Stomach (tissue), 9 donors: ENCODE measurements around the gene EMCN. TPM values are rescaled to one million over a fixed set of nuclear protein-coding genes. Genes with fewer than 3 reads are reported as not detected.
A peak's percentile ranks its signal among the peaks of the same experiment; 100 is the strongest.

ENCODE experiments used
- DNase-seq, 2 donors: peaks; one replicate each; pipeline versions ENCODE4 v3.0.0 to v3.0.0-alpha.2; 2013 to 2019
- H3K27ac ChIP-seq, 5 donors: fragments of 200-600 bp in 4 of 5; sonication (generic) in 4 of 5; one replicate each; pipeline ENCODE4 v1.5.1; 2013 to 2019; ENCODE audit warnings: mild to moderate bottlenecking in 1 of 5, moderate library complexity in 1 of 5
- H3K27me3 ChIP-seq, 3 donors: fragments of 200-600 bp; sonication (generic); one replicate each; pipeline ENCODE4 v1.5.1; 2017 to 2019; ENCODE audit warnings: mixed run types in 1 of 3
- H3K36me3 ChIP-seq, 4 donors: fragments of 200-600 bp; sonication (generic); 1 replicate in 3 of 4; 2 replicates in 1 of 4; pipeline ENCODE4 v1.5.1; 2016 to 2019
- H3K4me1 ChIP-seq, 4 donors: fragments of 200-600 bp; sonication (generic); one replicate each; pipeline ENCODE4 v1.5.1; 2016 to 2019
- H3K4me3 ChIP-seq, 4 donors: fragments of 200-600 bp; sonication (generic) in 3 of 4; one replicate each; pipeline ENCODE4 v1.5.1; 2016 to 2019; ENCODE audit warnings: mild to moderate bottlenecking in 1 of 4
- H3K9me3 ChIP-seq, 4 donors: fragments of 200-600 bp; sonication (generic); one replicate each; pipeline ENCODE4 v1.5.1; 2016 to 2019
- CTCF ChIP-seq, 7 experiments: fragments of 450-650 bp in 4 of 7; fragments of 200-600 bp in 3 of 7; sonication (generic) in 3 of 7; IDR thresholded peaks; one replicate each; pipeline ENCODE4 v1.5.1; 2016 to 2019; ENCODE audit warnings: antibody characterized with exemption in 7 of 7, control low read depth in 2 of 7, mild to moderate bottlenecking in 1 of 7
- EP300 ChIP-seq: sonication (generic); formaldehyde crosslinking; IDR thresholded peaks from one replicate; pipeline ENCODE4 v1.6.1; 2017; ENCODE audit warnings: antibody characterized with exemption
- POLR2A ChIP-seq, 4 donors: fragments of 450-650 bp; IDR thresholded peaks; one replicate each; pipeline ENCODE4 v1.6.1; 2016; ENCODE audit warnings: antibody characterized with exemption in 4 of 4, control low read depth in 2 of 4, mild to moderate bottlenecking in 1 of 4, moderate library complexity in 1 of 4
- POLR2AphosphoS5 ChIP-seq, 3 donors: sonication (generic); formaldehyde crosslinking; IDR thresholded peaks; one replicate each; pipeline ENCODE4 v1.6.1; 2016; ENCODE audit warnings: antibody characterized with exemption in 3 of 3
- WGBS, 5 donors: extraction: QIAGEN DNeasy Blood & Tissue Kit in 3 of 5; methylation state at CpG; one replicate each; pipeline versions ENCODE4 v1.1.5 to v1.1.7; 2013 to 2018; 5-methylcytosine and 5-hydroxymethylcytosine counted together
- intact Hi-C: fragments of 100-400 bp; cut with DNase I; formaldehyde crosslinking; loops from one replicate; pipeline ENCODE4 v1.15.1; 2023; ENCODE audit warnings: low total_unique reads
- polyA plus RNA-seq, 3 donors: library from polyadenylated mRNA; stranded (reverse); fragments of 200-250 nt; gene quantifications; one replicate each; pipeline ENCODE4 v1.2.3, GENCODE V29; 2013
- total RNA-seq, 5 donors: library from RNA; depleted of rRNA; stranded (reverse); fragments of >200 nt; gene quantifications; one replicate each; pipeline versions ENCODE4 v1.1.0 to v1.2.3, GENCODE V29; 2014 to 2016
- donor health status: healthy with polysubstance abuse.
- donor health status: Bipolar disorder and iron deficiency.
- donor health status: healthy.

EMCN gene
- total and polyA plus RNA-seq, 8 donors, result 0.29 to 16.2 (median 3.2) TPM; not detected in 2

- TF ChIP-seq CTCF (IDR thresholded peaks at IDR 0.05), result no peak
- no peak for TF ChIP-seq EP300
- no peak for TF ChIP-seq POLR2A (IDR thresholded peaks at IDR 0.05)
- TF ChIP-seq POLR2AphosphoS5 (IDR thresholded peaks at IDR 0.05), result no peak
- Histone ChIP-seq H3K27me3 (no peaks in the 10 kb centered on the region), H3K27ac (no peak overlapping the region), H3K9me3 (no peaks in the 10 kb centered on the region), H3K4me3 (no peak overlapping the region), H3K36me3 (no peaks in the 10 kb centered on the region), H3K4me1 (no peaks in the 10 kb centered on the region)
- intact Hi-C loops, result no loop called here
- DNase-seq, result peak in 1 of 2 donors; percentile 7
- 36 to 80% (median 65%) methylated on average over 1 of the region's 1 CpG for WGBS, 5 donors
Measured at GRCh38 chr4:100367451-100367850, 150.4 kb downstream of the EMCN start.

- H3K27me3 ChIP-seq, result no peaks in the 10 kb centered on the region
- no peaks in the 10 kb centered on the region for H3K4me1 ChIP-seq
- no peaks in the 10 kb centered on the region for H3K9me3 ChIP-seq
- H3K4me3 ChIP-seq, result no peak overlapping the region
- WGBS, 5 donors, result 19 to 43% (median 32%) methylated on average over 2 of the region's 2 CpGs
- H3K36me3 ChIP-seq, result no peaks in the 10 kb centered on the region
- intact Hi-C loops, result no loop called here
- TF ChIP-seq POLR2A (IDR thresholded peaks at IDR 0.05), result no peak
- no peak for TF ChIP-seq CTCF (IDR thresholded peaks at IDR 0.05)
- no peak for TF ChIP-seq EP300
- TF ChIP-seq POLR2AphosphoS5 (IDR thresholded peaks at IDR 0.05), result no peak
- DNase-seq, result no peak
- no peak overlapping the region for H3K27ac ChIP-seq
Measured at GRCh38 chr4:100366213-100366612, 151.6 kb downstream of the EMCN start.

- peaks cover 0 to 8% (median 0%) of the 10 kb centered on the region in 4 donors for H3K9me3 ChIP-seq
- H3K27me3 ChIP-seq, result no peaks in the 10 kb centered on the region
- TF ChIP-seq EP300, result no peak
- no peak for TF ChIP-seq POLR2AphosphoS5 (IDR thresholded peaks at IDR 0.05)
- TF ChIP-seq POLR2A (IDR thresholded peaks at IDR 0.05), result no peak
- no peak for TF ChIP-seq CTCF (IDR thresholded peaks at IDR 0.05)
- no peaks in the 10 kb centered on the region for H3K4me1 ChIP-seq
- no peak overlapping the region for H3K27ac ChIP-seq
- intact Hi-C loops, result no loop called here
- 42 to 65% (median 62%) methylated on average over 1 of the region's 1 CpG for WGBS, 5 donors
- H3K4me3 ChIP-seq, result no peak overlapping the region
- no peaks in the 10 kb centered on the region for H3K36me3 ChIP-seq
- DNase-seq, result no peak
Measured at GRCh38 chr4:100362366-100362765, 155.5 kb downstream of the EMCN start.

GRCh38 chr4:100361336-100361735 is 156.5 kb downstream of the EMCN start:
- Histone ChIP-seq H3K36me3 (no peaks in the 10 kb centered on the region), H3K27ac (no peak overlapping the region), H3K4me1 (no peaks in the 10 kb centered on the region), H3K4me3 (no peak overlapping the region), H3K27me3 (no peaks in the 10 kb centered on the region), H3K9me3 (peaks cover 0 to 13% (median 0%) of the 10 kb centered on the region in 4 donors)
- intact Hi-C loops, result no loop called here
- TF ChIP-seq EP300, result no peak
- TF ChIP-seq POLR2AphosphoS5 (IDR thresholded peaks at IDR 0.05), result no peak
- TF ChIP-seq CTCF (IDR thresholded peaks at IDR 0.05), result no peak
- TF ChIP-seq POLR2A (IDR thresholded peaks at IDR 0.05), result no peak
- WGBS, 5 donors, result 64 to 88% (median 83%) methylated on average over 1 of the region's 1 CpG
- no peak for DNase-seq
